DMS153 (cell line): ENCODE results near the gene NUDT3.
"Not testable (repeated sequence)": the region's sequence is repeated elsewhere in the genome, so short reads cannot be mapped to it uniquely, and the experiment has no call there.

ENCODE experiments used
- DNase-seq: peaks from one replicate; lab custom pipeline; 2025; lab: John Stamatoyannopoulos, UW

Gene NUDT3

GRCh38 chr6:34249469-34250261, 142.8 kb downstream of the NUDT3 start:
- DNase-seq: no peak

- peak; percentile 88 for DNase-seq
Measured at GRCh38 chr6:34248727-34249468, 143.6 kb downstream of the NUDT3 start, which contains the start of gene SMIM29. Gene SMIM29, minus strand, starts transcription at chr6:34249006. Its CDS starts 1,215 bp downstream, at chr6:34247791.

GRCh38 chr6:34248198-34248726, 144.2 kb downstream of the NUDT3 start:
- DNase-seq: no peak

- DNase-seq: no peak
Measured at GRCh38 chr6:34247481-34248197, 144.8 kb downstream of the NUDT3 start.

GRCh38 chr6:34246563-34247391, 145.7 kb downstream of the NUDT3 start:
- no peak for DNase-seq

- no peak for DNase-seq
Measured at GRCh38 chr6:34246249-34246562, 146.3 kb downstream of the NUDT3 start.

- DNase-seq: not testable (repeated sequence)
Measured at GRCh38 chr6:34245761-34246140, 146.7 kb downstream of the NUDT3 start.

- DNase-seq: not testable (repeated sequence)
Measured at GRCh38 chr6:34245032-34245760, 147.3 kb downstream of the NUDT3 start.

GRCh38 chr6:34243901-34244884, 148.3 kb downstream of the NUDT3 start:
- DNase-seq: no peak

GRCh38 chr6:34243131-34243771, 149.2 kb downstream of the NUDT3 start:
- no peak for DNase-seq

GRCh38 chr6:34242252-34243130, 150.0 kb downstream of the NUDT3 start:
- DNase-seq: no peak

GRCh38 chr6:34241351-34242215, 150.9 kb downstream of the NUDT3 start:
- no peak for DNase-seq

GRCh38 chr6:34240329-34241248, 151.9 kb downstream of the NUDT3 start:
- DNase-seq: no peak

- no peak for DNase-seq
Measured at GRCh38 chr6:34239893-34240292, 152.6 kb downstream of the NUDT3 start.

- DNase-seq: no peak
Measured at GRCh38 chr6:34239500-34239825, 153.0 kb downstream of the NUDT3 start.
